KOPT-K1 (cell line): ENCODE measurements around the gene HSPG2.

Source experiments
- H3K27ac ChIP-seq: fragments of 200-600 bp; sonication (generic); 2 replicates; pipeline ENCODE4 v1.5.1; 2016; ENCODE audit warnings: antibody characterized with exemption, mild to moderate bottlenecking, low read depth, low read length; ENCODE audit not compliant: poor library complexity, severe bottlenecking
- H3K36me3 ChIP-seq: fragments of 200-600 bp; sonication (generic); 2 replicates; pipeline ENCODE4 v1.5.1; 2017; ENCODE audit warnings: antibody characterized with exemption, mild to moderate bottlenecking, low read length, moderate library complexity; ENCODE audit not compliant: insufficient read depth
- H3K9me3 ChIP-seq: fragments of 200-600 bp; sonication (generic); 2 replicates; pipeline ENCODE4 v1.5.1; 2017; ENCODE audit warnings: antibody characterized with exemption, low read length, mild to moderate bottlenecking; ENCODE audit not compliant: insufficient read depth, poor library complexity, severe bottlenecking

Gene HSPG2

GRCh38 chr1:21852282-21853130 is 84.6 kb downstream of the HSPG2 start:
- Histone ChIP-seq H3K36me3 (no peaks in the 10 kb centered on the region), H3K9me3 (no peaks in the 10 kb centered on the region), H3K27ac (no peak overlapping the region)

DNA sequence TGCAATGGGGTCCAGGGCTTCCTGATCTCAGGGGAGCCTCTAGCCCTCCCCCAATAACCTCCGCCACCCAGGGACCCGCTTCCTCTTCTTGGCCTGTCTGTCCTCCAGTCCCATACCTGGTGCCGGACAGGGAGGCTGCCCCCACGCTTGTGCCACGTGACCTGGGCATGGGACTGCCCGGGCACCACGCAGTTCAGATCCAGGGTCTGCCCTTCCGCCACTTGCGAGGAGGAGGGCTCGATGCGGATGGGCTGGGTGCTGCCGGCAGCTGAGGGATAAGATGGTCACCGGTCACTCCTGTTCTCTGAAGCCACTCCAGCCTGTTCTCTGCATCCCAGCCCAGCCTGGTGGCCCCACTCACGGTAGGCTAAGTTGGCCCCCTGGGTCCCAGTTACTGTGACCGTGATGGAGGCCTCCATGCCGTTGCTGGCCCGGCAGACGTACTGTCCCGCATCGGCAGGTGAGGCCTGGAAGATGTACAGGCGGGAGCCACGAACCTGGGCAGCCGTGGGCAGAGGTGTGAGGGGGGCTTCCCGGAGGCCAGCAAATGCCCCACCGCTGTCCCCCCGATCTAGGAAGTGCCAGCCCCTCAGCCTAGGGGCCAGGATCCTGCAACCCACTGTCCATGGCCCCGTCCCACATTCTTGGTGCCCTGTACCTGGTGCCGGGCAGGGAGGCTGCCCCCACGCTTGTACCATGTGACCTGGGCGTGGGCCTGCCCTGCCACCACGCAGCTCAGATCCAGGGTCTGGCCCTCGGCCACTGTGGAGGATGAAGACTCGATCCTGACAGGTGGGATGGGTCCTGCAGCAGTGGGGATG is 85.5 kb downstream of the HSPG2 start:
- H3K36me3 ChIP-seq = no peaks in the 10 kb centered on the region
- H3K9me3 ChIP-seq = no peaks in the 10 kb centered on the region
- H3K27ac ChIP-seq = no peak overlapping the region

DNA sequence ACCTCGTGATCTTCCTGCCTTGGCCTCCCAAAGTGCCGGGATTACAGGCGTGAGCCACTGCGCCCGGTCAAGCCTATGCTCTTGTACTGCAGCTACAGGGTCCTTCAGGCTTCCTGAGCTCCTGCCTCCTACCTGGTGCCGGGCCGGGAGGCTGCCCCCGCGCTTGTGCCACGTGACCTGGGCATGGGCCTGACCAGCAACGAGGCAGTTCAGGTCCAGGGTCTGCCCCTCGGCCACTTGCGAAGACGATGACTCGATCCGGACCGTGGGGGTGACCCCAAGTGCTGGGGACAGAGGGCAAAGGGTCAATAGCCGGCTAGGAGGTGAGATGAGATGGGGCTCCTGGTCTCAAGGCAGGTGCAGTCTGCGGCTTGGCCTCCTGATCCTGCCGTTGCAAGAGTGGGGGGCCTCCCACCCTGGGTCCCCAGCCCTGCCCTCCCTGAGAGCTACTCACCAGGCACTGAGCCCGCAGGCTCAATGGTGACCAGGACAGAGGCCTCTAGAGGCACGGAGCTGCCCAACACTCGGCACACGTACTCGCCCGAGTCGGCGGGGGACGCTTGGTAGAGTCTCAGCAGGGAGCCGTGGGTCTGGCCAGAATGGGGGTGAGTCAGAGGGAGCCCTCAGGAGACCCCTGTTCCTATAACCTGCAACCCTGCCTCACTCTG is 87.1 kb downstream of the HSPG2 start:
- no peak overlapping the region for H3K27ac ChIP-seq
- no peaks in the 10 kb centered on the region for H3K9me3 ChIP-seq
- no peaks in the 10 kb centered on the region for H3K36me3 ChIP-seq

GRCh38 chr1:21848524-21849174 is 88.5 kb downstream of the HSPG2 start:
- no peaks in the 10 kb centered on the region for H3K36me3 ChIP-seq

GRCh38 chr1:21847223-21848205 is 89.6 kb downstream of the HSPG2 start:
- Histone ChIP-seq H3K36me3 (no peaks in the 10 kb centered on the region), H3K27ac (no peak overlapping the region), H3K9me3 (no peaks in the 10 kb centered on the region)

More at GRCh38 chr1:21848524-21849174, 88.5 kb downstream of the HSPG2 start:
- H3K27ac ChIP-seq = no peak overlapping the region
- no peaks in the 10 kb centered on the region for H3K9me3 ChIP-seq

DNA sequence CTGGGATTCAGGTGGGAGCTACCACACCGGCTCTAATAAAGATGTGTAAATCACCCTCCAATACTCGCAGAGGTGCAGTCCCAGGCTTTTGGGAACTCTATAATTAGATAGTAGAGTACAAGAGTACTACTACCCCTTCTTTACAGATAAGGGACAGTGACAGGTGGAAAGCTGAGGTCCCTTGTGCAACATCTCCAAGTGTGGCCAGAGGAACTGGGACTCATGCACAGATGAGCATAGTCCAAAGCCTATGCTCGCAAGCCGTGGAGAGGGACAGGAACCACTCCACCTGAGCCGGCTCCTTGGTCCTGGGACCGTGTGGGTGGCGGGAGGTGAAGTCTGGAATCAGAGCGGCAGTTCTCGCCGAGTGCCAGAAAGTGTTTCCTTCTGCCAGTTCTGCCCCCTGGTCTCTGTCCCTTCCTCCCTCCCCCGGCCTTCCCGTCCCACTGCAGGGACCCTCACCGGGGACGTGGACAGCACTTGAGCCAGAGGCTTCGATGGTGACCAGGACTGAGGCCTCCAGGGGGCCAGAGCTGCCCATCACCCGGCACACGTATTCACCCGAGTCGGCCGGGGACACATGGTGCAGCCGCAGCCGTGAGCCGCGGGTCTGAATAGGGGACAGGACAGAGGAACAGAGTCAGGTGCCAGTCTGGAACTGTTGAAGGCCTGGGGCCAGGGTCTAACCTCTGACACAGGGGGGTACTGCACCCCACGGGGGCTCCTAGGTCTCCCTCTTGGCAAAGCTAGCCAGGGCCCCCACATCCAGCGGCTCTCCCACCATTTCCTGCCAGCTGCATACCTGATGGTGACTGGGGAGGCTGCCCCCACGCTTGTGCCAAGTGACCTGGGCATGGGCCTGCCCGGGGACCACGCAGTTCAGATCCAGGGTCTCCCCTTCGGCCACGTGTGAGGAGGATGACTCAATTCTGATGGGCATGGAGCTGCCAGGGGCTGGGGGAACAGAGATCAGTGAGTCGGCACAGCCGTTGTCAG is 91.2 kb downstream of the HSPG2 start:
- H3K36me3 ChIP-seq = no peaks in the 10 kb centered on the region
- no peak overlapping the region for H3K27ac ChIP-seq
- H3K9me3 ChIP-seq = no peaks in the 10 kb centered on the region

GRCh38 chr1:21843996-21844395 is 93.1 kb downstream of the HSPG2 start:
- no peak overlapping the region for H3K27ac ChIP-seq
- H3K9me3 ChIP-seq = no peaks in the 10 kb centered on the region
- H3K36me3 ChIP-seq = no peaks in the 10 kb centered on the region

DNA sequence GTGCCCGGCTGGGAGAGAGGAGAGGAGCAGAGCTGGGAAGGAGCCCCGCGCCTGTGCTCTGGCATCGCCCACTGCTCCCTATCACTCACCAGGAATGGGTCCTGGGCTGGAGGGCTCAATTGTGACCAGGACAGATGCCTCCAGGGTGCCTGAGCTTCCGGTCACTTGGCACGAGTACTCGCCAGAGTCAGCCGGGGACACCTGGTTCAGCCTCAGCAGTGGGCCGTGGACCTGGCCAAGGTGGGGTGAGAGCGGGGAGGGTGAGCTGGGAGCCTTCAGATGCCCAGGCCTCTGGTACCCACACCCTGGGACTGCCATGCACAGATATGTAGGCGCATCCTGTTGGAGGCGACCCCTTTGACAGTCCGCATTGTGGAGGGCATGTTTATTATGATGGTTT is 93.9 kb downstream of the HSPG2 start:
- Histone ChIP-seq H3K36me3 (no peaks in the 10 kb centered on the region), H3K9me3 (no peaks in the 10 kb centered on the region), H3K27ac (no peak overlapping the region)

DNA sequence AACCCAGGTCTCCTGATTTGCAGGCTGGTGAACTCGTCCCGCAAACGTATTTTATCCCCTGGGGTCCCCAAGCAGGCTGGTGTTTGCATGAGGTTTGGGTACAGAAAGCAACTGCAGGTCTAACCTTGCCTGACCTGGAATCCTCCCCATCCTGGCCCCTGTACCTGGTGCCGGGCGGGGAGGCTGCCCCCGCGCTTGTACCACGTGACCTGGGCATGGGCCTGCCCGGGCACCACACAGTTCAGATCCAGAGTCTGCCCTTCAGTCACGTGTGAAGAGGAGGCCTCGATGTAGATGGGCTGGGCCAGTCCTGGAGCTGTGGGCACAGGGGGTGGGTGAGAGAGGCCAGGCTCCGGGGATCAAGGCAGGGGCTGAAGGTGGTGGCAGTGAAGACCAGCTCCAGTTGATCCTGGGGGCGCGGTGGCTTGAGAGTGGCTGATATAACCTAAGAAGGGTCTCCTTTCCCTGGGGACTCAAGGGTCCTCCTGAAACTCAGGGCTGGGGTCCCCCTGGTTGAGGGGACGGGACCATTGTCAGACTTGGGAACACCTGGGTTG is 94.4 kb downstream of the HSPG2 start:
- Histone ChIP-seq H3K36me3 (no peaks in the 10 kb centered on the region), H3K9me3 (no peaks in the 10 kb centered on the region), H3K27ac (no peak overlapping the region)

DNA sequence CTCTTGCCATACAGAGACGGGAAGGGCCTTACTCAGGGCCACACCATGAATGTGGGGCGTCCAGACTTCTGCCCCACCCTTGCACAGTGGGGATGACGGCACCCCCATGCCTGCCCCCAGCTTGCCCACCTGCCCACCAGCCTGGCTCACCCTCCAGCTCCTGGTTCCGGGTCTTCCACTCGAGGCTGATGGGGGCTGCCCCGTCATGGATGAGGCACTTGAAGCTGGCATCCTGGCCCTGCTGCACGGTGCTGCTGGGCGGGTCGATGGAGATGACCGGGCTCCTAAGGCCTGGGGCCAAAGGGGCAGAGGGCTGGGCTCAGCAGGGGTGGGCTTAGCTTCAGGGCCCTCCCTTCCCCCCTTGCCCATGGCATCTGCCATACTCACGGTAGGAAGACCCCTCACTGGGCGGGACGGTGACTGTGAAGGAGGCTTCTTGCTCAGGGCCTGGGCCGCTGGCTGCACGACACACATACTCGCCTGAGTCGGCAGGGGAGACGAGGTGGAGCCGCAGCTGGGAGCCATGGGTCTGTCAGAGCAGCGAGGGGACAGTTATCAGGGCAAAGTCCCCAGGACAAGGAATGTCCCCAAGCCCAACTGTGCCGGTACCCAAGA is 95.2 kb downstream of the HSPG2 start:
- Histone ChIP-seq H3K9me3 (no peaks in the 10 kb centered on the region), H3K27ac (no peak overlapping the region), H3K36me3 (no peaks in the 10 kb centered on the region)

- no peaks in the 10 kb centered on the region for H3K36me3 ChIP-seq
- no peaks in the 10 kb centered on the region for H3K9me3 ChIP-seq
- H3K27ac ChIP-seq = no peak overlapping the region
Observed at GRCh38 chr1:21840981-21841380, 96.1 kb downstream of the HSPG2 start.

GRCh38 chr1:21839337-21840037 is 97.6 kb downstream of the HSPG2 start:
- peaks cover 4% of the 10 kb centered on the region for H3K9me3 ChIP-seq

More at GRCh38 chr1:21839337-21840037, 97.6 kb downstream of the HSPG2 start:
- Histone ChIP-seq H3K27ac (no peak overlapping the region), H3K36me3 (no peaks in the 10 kb centered on the region)
